Body of pancreas (tissue), 4 donors: ENCODE data around the gene ARID1B. TPM values are rescaled to one million over a fixed set of nuclear protein-coding genes. Genes with fewer than 3 reads are reported as not detected.

ENCODE experiments used
- ATAC-seq: fragments of 150-250 bp; one replicate; pipeline ENCODE4 v1.9.1; 2016
- DNase-seq, 4 donors: peaks; one replicate each; pipeline ENCODE4 v3.0.0-alpha.2; 2019
- H3K27ac ChIP-seq, 4 donors: fragments of 200-600 bp; sonication (generic); 1 replicate in 3 of 4; 2 replicates in 1 of 4; pipeline versions ENCODE4 v1.5.1 to v1.6.1; 2016 to 2019; ENCODE audit warnings: mild to moderate bottlenecking in 1 of 4, mixed read lengths in 1 of 4, moderate library complexity in 1 of 4
- H3K27me3 ChIP-seq, 2 donors: fragments of 200-600 bp; sonication (generic); one replicate each; pipeline ENCODE4 v1.6.0; 2016; ENCODE audit warnings: mild to moderate bottlenecking in 1 of 2
- H3K36me3 ChIP-seq, 2 donors: fragments of 200-600 bp; sonication (generic); replicated peaks in 1 of 2; 2 replicates each; pipeline ENCODE4 v1.5.1; 2016; ENCODE audit warnings: low read depth in 2 of 2; ENCODE audit not compliant: insufficient read depth in 1 of 2
- H3K4me1 ChIP-seq: fragments of 200-600 bp; sonication (generic); one replicate; pipeline ENCODE4 v1.6.0; 2016
- H3K4me3 ChIP-seq, 2 donors: fragments of 200-600 bp; sonication (generic); 1 replicate in 1 of 2; 2 replicates in 1 of 2; pipeline ENCODE4 v1.5.1; 2016 to 2019
- H3K9me3 ChIP-seq, 3 donors: fragments of 200-600 bp; sonication (generic); 1 replicate in 2 of 3; 2 replicates in 1 of 3; pipeline ENCODE4 v1.5.1; 2016
- POLR2A ChIP-seq, 3 donors: fragments of 450-650 bp; IDR thresholded peaks; one replicate each; pipeline ENCODE4 v1.6.1; 2016; ENCODE audit warnings: antibody characterized with exemption in 3 of 3, mild to moderate bottlenecking in 2 of 3
- WGBS, 2 donors: methylation state at CpG; one replicate each; pipeline ENCODE4 v1.1.5; 2017; 5-methylcytosine and 5-hydroxymethylcytosine counted together
- intact Hi-C: fragments of 100-400 bp; cut with DNase I; formaldehyde crosslinking; loops from one replicate; pipeline ENCODE4 v1.15.1; 2023
- total RNA-seq, 2 donors: library from RNA; depleted of rRNA; stranded (reverse); fragments of >200 nt; gene quantifications; one replicate each; pipeline ENCODE4 v1.1.0, GENCODE V29; 2016
- TF ChIP-seq, protein P1 (sequence below), 7 experiments: fragments of 450-650 bp in 4 of 7; fragments of 200-600 bp in 3 of 7; sonication (generic) in 3 of 7; IDR thresholded peaks; one replicate each; pipeline ENCODE4 v1.5.1; 2016 to 2019; ENCODE audit warnings: antibody characterized with exemption in 7 of 7

The ARID1B gene
- total RNA-seq, 2 donors from 2014 or later, result 71.5 to 85.1 TPM

DNA sequence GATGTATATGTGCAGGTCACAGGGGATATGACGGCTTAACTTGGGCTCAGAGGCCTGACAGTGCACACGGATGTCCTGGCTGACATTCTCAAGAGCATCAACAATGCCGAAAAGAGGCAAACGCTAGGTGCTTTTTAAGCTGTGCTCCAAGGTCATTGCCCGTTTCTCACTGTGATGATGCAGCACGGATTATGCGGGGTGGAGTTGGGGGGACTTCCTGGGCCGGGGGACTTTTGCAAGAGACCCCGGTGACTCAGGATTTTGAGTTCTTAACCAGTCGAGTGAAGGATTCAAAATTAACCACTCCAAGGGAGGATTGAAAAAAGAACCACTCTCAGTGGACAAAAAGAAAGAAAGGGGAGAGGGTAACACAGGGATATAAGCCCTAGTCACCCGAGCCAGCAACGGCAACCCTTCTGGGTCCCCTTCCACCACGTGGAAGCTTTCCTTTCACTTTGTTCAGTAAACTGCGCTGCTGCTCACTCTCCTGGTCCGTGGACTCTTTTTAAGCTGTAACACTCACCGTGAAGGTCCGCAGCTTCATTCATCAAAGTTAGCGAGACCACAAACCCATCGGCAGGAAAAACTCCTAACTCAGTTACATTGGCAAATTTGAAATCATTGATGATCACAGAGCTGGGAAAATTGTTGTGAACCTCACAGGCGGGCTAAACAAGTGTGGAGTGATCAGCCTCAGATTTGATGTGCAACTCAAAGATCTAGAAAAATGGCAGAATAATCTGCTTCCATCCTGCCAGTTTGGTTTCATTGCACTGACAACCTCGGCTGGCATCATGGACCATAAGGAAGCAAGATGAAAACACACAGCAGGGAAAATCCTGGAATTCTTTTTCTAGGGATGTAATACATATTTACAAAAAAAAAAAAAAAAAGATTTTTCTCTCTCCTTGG is 199.3 kb downstream of the ARID1B start:
- Histone ChIP-seq H3K4me3 (no peak overlapping the region), H3K4me1 (peaks cover 18% of the 10 kb centered on the region), H3K27ac (no peak overlapping the region), H3K9me3 (no peaks in the 10 kb centered on the region), H3K27me3 (no peaks in the 10 kb centered on the region), H3K36me3 (no peaks in the 10 kb centered on the region)
- TF ChIP-seq, protein P1, sequence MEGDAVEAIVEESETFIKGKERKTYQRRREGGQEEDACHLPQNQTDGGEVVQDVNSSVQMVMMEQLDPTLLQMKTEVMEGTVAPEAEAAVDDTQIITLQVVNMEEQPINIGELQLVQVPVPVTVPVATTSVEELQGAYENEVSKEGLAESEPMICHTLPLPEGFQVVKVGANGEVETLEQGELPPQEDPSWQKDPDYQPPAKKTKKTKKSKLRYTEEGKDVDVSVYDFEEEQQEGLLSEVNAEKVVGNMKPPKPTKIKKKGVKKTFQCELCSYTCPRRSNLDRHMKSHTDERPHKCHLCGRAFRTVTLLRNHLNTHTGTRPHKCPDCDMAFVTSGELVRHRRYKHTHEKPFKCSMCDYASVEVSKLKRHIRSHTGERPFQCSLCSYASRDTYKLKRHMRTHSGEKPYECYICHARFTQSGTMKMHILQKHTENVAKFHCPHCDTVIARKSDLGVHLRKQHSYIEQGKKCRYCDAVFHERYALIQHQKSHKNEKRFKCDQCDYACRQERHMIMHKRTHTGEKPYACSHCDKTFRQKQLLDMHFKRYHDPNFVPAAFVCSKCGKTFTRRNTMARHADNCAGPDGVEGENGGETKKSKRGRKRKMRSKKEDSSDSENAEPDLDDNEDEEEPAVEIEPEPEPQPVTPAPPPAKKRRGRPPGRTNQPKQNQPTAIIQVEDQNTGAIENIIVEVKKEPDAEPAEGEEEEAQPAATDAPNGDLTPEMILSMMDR (IDR thresholded peaks at IDR 0.05), result no peak
- TF ChIP-seq POLR2A (IDR thresholded peaks at IDR 0.05), result no peak
- ATAC-seq (no peak), DNase-seq (no peak)
- WGBS, 2 donors, result 61 to 71% methylated on average over 20 to 21 of the region's 21 CpGs
- intact Hi-C loops, result no loop called here

DNA sequence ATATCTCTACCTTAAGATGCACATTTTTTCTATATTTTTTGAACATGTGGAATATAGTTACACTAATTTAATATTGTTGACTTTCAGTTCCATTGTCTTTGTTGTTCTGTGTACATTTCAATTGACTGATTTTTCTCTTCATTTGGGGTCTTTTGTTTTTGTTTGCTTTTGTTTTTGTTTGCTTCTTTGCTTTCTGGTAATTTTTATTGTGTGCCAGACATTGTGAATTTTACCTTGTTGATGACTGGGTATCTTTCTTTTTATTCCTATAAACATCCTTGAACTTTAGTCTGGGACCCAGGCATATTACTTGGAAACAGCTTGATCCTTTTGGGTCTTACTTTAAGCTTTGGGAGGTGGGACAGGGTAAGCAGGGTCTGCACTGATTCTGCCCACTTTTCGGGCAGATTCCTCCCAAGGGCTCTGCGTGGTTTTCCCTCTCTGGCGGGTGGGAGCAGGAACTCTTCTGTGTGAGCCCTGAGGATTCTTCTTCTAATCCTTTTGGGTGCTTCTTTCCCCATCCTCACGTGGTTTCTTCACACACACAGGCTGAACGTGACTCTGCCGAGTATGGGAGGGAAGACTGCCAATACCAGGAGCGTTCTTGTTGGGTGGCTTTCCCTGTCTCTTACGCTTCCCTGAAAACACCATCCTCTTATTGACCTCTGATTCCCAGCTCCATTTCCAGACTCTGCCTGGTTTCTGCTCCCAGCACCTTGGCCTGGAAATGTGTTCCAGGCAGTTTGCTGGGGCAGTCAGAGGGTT is 200.5 kb downstream of the ARID1B start:
- Histone ChIP-seq H3K27me3 (no peaks in the 10 kb centered on the region), H3K4me1 (peaks cover 18% of the 10 kb centered on the region), H3K9me3 (no peaks in the 10 kb centered on the region), H3K36me3 (no peaks in the 10 kb centered on the region), H3K4me3 (no peak overlapping the region), H3K27ac (no peak overlapping the region)
- peak; percentile 38 for ATAC-seq
- TF ChIP-seq POLR2A (IDR thresholded peaks at IDR 0.05), result no peak
- TF ChIP-seq, protein P1 (IDR thresholded peaks at IDR 0.05), result no peak
- DNase-seq, result peak in 3 of 4 donors; percentile 32 to 45 (median 41)
- 31 to 33% methylated on average over 8 of the region's 8 CpGs for WGBS, 2 donors
- intact Hi-C loops, result no loop called here

DNA sequence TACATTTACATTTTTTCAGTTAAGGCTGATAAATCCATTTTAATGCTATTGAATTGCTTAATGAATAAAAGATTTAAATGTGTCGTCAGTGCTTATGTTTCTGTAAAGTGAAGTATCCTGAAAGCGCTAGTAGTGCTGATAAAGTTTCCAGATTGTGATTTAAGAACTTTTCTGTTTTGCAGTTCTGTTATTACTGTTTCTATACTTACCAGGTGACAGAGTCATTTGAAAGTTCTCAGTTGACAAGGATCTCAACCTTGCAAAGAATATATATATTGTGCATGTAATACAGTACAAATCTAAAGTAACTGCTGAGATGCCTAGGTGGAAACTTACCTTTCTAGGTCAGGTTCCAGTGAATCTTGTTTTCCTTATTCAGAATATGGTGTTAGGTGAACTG is 201.8 kb downstream of the ARID1B start:
- 81 to 85% methylated on average over 2 of the region's 2 CpGs for WGBS, 2 donors

DNA sequence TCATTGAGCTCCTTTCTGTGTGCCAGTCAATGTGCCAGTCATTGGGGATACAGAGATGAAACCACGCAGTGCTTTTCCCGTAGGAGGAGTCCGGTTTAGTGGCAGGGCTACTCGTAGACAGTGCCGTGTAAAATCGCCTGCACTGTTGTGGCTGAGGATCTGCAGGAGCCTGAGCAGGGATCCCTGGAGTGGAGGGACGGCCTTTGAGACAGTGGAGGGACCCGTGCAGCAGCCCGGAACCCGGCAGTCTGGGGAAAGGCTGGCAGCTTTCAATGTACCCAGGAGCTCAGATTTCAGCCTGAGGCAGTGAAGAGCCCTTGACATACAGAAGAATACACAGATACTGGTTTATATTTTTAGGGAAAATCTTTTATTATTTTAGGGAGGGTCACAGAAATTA is 203.3 kb downstream of the ARID1B start:
- 91 to 94% methylated on average over 10 of the region's 10 CpGs for WGBS, 2 donors
- H3K9me3 ChIP-seq, result no peaks in the 10 kb centered on the region
- no peak overlapping the region for H3K4me3 ChIP-seq
- intact Hi-C loops, result no loop called here
- no peaks in the 10 kb centered on the region for H3K27me3 ChIP-seq
- ATAC-seq, result no peak
- peaks cover 36% of the 10 kb centered on the region for H3K4me1 ChIP-seq
- H3K27ac ChIP-seq, result no peak overlapping the region
- TF ChIP-seq, protein P1 (IDR thresholded peaks at IDR 0.05), result no peak
- TF ChIP-seq POLR2A (IDR thresholded peaks at IDR 0.05), result no peak
- no peaks in the 10 kb centered on the region for H3K36me3 ChIP-seq
- DNase-seq, result no peak

More for the DNA sequence above, 201.8 kb downstream of the ARID1B start:
- intact Hi-C loops, result no loop called here
- DNase-seq, result no peak
- Histone ChIP-seq H3K36me3 (no peaks in the 10 kb centered on the region), H3K27ac (no peak overlapping the region), H3K4me1 (peaks cover 29% of the 10 kb centered on the region), H3K9me3 (no peaks in the 10 kb centered on the region), H3K27me3 (no peaks in the 10 kb centered on the region), H3K4me3 (no peak overlapping the region)
- TF ChIP-seq, protein P1 (IDR thresholded peaks at IDR 0.05), result no peak
- TF ChIP-seq POLR2A (IDR thresholded peaks at IDR 0.05), result no peak
- ATAC-seq, result no peak
